Central memory CD4-positive, alpha-beta T cell (primary cell): ENCODE results near the gene DERL3.

Experiments
- DNase-seq: peaks from one replicate; pipeline ENCODE4 v3.0.0; 2022

DERL3 gene

DNA sequence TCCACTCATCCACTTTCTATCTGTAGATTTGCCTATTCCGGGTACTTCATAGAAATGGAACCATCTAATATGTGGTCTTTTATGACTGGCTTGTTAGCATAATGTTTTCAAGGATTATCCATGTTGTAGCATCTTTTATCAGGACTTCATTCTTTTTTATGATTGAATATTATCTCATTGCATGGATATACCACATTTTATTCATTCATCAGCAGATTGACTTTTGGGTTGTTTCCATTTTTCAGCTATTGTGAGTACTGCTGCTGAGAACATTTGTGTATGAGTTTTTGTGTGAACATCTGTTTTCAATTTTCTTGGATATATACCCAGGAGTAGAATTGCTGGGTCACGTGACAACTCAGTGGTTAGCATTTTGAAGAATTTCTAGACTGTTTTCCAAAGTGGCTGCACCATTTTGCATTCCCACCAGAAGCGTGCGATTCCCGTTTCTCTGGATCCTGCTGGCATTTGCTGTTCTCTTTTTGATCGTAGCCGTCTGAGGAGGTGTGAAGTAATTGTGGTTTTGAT lies 8.9 kb downstream of the DERL3 start:
- DNase-seq = no peak

DNA sequence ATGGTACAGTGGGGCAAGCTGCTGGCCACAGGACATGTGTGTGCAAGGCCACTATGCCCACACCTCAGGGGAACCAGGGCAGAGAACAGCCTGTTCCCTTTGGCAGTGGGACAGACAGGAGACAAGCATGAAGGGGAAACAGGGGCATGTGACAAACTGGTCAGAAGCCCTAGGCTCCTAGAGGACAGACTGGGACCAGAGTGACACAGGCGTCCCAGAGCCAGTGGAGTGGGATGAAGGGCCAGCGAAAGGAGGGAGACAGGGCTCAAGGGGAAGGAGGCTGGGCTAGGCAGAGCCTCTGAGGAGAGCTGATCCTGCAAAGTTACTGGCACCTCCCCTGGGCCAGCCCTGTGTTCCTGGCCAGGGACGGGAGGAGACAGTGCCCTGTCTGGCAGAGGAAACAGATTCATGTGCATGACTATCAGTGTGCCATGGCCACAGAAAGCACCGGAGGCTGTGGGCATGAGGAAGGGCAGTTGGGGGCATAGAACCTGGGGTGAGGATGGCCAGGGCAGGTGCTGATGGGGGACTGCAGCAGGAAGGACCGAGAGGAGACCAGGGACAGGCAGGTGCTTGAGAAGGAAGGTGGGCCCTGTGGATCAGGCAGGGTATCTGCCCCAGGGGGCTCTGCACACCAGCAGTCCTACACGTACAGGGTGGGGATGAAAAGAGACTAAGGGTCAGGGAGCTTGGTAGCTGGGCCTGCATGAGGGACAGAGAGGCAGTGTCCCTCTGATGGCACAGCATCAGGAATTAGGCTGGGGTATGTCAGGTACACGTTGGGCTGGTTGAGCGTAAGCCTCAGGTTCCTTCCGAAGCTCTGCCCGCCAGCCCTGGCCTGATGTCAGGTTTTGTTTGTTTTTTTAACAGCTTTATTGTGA lies 9.8 kb downstream of the DERL3 start:
- no peak for DNase-seq

DNA sequence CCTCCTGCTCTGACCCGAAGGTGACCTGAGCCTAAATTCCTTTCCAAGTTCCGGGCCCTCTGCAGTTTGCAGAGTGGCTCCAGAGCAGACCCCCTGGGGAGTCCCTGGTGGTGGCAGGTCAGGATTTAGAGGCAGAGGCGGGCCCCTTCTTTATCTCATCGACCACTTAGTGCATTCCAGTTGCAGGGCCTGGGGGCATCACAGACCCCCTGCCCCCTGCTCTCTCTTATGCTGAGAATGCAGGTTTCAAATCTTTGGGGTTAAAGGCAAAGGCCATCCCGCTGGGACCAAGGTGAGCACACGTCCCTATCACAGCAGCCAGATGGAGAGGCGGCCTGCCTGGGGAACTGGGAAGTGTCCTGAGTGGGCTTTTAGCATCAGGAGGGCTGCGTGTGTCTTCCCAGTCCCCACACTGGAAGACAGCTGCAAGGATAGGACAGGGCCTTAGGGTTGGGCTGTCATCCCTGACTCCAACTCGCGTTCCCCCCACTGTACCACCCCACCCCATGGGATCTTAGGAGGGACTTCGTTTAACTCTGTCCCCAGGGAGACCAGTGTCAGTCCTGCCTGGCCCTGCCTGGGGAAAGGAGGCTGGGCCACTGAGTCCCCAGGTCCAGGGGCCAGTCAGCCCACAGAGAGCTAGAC lies 11.3 kb downstream of the DERL3 start:
- DNase-seq = no peak

DNA sequence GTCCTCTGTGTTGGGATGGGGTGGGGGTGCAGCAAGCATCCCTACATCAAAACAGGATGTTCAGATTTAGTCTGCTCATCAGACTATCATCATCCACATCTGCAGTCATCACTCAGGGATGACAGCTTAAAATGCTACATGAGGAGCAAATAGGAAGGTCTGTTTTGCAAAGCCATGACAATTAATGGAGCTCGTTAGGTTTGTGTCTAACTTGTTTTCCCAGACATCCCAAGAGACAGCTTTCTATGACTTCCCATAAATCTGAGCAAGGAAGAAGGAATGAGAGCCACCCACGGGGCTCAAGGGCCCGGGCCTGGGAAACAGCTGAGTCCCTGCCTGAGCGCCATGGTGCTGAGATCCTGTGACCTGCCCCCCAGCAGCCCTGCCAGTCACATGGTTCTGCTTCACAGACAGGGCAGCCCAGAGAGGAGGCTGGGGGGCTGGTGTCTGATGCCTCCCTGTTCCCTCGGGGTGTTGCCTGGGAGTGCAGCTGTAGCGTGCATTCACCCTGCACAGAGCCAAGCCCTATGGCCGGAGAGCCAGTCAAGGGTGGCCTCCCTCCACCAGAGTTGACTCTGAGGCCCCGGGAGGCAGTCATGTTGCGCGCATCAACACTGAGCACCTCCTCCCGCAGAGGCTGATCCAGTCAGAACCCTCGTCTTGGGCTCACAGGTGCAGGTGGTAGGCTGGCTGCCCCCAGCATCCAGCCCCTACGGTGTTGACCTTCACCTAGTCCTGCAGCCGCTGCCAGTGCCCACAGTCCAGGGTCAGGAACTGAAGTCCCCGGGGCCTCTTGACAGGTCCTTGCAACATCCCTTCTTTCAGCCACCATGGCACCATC lies 12.1 kb downstream of the DERL3 start:
- DNase-seq = no peak

DNA sequence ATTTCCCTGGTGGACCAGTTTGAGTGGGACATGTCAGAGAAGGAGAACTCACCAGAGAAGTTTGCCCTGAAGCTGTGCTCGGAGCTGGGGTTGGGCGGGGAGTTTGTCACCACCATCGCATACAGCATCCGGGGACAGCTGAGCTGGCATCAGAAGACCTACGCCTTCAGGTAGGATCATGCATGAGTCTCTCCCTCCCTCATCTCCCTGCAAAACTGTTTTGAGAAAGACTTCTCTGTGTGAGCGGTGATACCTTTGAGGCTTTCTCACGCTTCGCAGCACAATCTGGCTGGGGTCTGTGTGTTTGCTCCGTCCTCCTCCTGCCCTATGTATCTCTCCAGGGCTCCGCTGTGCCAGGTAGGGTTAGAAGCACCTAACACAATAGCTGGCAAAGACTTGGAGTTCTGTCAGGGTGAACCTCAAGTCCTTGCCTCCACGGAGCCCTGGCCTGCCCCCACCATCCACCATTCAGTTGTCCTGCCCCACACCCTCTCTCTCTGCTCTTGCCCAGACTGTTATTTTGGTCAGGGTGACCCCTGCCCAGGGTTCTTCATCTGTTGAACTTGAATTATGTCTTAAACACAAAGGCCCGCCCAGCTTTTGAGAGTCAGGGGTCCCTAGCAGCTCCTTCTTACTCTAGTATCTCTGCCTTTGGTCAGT lies 13.4 kb downstream of the DERL3 start:
- no peak for DNase-seq

DNA sequence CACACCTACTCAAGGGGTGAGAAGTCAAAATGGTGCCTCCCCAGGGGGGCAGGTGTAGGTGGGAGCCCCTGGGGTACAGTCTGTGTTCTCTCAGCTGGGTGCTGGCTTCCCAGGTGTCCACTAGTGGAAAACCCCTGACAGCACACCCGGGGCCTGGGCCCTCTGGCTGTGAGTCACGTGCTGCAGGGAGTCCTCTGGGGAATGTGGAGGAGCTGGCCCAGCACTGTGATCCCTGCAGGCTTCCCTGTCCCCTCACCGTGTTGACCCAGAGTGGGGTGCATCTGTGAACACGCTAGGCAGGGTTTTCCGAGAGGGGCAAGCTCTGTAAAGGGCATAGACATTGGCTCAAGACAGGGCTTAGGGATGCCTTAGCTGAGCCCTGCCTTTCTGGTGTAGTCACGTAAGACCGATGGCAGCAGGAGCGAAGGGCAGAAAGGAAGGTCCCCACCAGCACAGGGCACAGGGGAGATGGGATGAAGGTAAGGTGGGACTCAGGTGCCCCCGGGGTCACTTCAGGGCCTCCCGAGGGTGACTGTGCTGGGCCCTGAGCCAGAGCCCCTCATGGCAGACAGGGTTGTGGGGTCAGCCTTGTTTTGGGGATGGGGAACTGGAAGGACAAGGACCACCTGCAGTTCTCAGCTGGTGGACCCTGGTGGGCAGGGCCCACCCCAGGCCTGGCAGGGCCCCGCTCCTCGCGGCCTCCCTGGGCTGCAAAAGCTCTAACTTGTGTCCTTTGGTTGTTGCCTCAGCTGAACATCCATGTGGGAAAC lies 14.1 kb downstream of the DERL3 start:
- DNase-seq = no peak

DNA sequence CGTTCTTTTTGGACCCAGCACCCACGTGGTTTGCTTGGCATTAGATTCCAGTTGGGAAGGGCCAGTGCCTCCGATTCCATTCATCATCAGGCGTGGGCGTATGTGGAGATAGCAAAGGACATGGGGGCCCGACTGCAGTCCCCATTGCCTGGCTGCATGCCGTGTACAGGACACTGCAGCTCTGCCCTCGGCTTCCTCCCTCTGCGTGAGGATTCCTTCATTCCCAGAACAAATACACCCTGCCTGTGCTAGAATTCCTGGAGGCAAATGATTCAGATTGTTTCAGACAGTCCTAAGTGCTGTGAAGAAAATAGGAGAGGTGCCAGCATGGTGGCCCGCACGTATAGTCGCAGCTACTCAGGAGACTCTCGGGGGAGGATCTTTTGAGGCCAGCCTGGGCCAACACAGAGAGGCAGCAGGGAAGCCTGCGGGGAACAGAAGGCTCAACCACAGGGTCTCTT lies 15.4 kb downstream of the DERL3 start:
- no peak for DNase-seq

DNA sequence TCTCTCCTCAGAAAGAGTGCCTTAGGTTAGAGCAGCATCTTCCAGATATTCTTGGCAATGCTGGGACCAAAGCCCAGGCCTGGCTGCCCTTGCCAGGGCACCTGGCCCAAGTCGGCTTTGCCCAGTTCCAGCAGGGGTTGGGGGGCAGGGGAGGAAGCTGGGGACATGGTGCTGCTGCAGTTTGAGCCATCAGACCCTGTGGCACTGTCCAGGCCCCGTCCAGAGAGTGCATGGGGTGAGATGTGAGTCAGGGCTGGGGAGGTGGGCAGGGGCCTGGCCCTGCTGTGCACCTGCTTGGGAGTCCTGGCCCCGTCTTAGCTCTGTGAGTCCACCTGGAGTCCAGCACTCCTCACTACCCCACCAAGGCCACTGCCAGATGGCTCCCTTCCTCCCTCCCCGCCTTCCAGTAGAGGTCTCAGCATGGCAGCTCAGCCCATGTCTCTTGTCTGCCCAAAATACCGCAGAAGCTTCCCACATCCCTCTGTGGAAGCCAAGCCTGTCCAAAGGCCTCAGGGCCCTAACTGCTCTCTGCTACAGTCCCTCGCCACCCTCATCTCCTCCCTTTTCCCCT lies 16.6 kb downstream of the DERL3 start:
- no peak for DNase-seq

DNA sequence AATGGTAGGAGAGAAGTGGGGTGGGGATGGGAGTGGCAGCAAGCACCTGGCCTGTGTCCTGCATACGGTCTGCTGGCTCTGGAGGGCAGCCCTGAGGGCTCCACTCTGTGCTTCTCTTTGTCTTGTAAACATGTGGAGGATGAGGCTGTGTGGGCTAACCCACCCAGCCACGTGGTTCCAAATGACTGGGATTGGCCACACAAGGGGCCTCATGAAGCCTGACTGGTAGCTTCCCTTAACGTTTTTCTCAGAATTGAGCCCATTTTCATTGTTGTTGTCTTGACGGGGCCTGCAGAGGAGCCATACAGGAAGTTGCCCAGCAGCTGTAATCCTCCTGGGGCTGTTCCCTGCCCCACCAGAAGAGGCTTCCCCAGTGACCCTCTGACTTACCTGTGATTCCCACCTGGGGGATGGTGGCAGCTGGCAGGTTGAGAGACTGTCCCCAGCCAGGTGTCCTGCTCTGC lies 18.0 kb downstream of the DERL3 start:
- no peak for DNase-seq

DNA sequence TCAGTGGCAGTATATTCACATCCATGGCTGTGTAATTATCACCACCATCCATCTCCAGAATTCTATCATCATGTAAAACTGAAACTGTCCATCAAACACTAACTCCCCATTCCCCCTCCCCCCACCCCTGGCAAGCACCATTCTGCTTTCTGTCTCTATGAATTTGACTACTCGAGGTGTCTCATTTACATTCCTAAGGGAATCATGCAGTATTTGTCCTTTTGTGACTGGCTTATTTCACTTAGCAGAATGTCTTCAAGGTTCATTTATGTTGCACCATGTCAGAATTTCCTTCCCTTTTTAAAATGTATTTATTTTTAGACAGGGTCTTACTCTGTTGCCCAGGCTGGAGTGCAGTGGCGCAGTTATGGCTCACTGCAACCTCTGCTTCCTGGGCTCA lies 20.3 kb downstream of the DERL3 start:
- no peak for DNase-seq

DNA sequence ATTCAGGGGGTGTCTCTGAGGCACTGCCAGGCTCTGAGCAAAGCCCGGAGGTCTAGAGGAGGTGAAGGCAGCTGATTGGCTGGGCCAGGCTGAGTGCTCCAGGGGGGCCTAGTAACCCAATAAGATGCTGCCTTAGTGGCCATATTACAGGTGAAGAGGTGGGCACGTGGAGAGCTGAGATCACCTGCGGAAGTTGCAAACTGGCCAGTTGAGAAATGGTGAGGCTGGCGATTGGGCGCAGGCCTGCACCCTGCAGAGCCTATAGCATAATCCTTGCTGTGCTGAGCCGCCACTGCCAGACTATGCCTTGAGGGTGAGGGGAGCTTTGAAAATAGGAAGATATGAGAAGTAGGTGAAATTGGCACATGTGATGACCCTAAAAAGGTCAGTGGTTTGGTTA lies 21.7 kb downstream of the DERL3 start:
- DNase-seq = no peak

DNA sequence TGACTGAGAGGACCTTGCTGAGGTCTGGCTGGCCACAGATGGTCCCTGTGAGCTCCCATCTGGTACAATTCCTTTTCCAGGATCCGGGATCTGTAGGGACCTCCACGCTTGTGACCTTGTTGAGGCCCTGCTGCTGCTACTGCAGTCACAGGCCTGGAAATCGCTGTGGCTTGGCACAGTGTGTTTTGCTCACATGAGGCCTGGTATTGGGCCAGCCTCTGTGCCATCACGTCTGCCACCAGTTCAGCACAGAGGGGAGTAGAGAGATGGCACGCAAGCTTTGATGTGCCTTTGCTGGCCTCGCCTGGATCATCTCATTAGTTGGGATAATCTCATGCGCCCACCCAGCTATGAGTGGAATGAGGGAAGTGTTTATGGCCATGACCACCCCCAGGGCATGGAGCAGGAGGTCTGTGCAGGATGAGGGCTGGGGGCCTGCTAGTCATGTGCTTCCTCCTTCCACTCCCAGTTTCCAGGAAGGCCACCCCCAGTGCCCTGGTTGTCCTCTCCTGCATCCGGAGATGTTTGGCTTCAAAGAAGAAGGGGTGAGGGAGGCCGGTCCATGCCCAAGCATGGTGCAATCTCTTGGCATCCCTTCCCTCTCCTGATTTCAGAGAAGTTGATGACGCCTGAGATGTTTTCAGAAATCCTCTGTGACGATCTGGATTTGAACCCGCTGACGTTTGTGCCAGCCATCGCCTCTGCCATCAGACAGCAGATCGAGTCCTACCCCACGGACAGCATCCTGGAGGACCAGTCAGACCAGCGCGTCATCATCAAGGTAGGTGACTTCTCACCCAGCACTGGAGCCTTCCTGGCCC lies 22.4 kb downstream of the DERL3 start:
- DNase-seq = no peak

DNA sequence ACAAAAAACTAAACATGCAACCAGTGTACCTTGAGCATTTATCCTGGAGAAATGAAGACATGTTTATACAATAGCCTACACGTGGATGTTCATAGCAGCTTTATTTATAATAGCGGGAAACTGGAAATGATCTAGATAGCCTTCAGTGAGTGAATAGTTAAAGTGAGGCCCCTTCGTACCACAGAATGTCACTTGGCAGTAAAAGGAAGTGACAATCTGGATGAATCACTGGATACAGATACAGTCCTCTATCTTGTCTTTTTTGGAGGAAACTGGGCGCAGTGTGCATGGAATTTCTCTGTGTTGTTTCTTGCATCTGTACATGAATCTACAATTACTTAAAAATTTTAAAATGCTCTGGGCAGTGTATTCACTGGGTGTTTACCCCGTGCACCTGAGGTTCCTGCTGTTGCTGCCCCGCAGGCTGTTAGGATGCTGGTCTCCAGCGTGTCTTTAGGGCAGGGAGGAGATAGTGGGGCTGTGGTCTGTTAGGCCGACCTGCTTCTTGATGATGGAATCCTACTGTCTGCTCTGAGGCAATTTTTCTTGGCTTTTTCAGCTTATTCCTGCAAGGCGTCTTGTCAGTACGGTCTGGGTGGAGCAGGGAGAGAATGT lies 23.2 kb downstream of the DERL3 start:
- DNase-seq = no peak

DNA sequence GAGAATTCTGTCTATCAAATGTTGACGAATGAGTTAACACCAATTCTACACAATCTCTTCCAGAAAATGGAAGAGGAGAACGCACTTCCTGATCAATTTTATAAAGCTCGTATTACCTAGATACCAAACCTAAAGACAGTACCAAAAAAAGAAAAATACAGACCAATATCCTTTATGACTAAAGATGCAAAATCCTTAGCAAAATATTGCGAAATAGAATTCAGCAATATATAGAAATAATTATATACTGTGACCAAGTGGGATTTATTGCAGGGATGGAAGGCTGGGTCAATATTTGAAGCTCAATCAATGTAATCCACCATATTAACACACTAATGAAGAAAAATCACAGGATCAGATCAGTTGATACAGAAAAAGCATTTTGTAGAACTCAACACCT lies 26.4 kb downstream of the DERL3 start:
- no peak for DNase-seq

DNA sequence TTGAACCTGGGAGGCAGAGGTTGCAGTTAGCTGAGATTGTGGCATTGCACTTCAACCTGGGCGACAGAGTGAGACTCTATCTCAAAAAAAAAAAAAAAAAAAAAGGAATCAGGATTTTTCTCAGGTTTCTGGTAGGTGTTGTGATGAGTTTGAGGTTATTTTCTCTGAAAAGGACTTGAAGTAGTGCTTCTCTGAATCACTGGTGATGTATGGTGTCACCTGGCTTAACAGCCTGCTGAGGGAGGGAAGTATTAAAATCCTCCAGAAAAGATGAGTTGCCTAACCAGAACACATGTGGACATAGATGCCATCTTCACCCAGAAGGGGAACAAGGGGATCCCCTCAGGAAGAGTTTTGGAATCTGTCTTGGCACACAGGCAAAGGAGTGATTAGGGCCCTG lies 32.0 kb downstream of the DERL3 start:
- DNase-seq = no peak

DNA sequence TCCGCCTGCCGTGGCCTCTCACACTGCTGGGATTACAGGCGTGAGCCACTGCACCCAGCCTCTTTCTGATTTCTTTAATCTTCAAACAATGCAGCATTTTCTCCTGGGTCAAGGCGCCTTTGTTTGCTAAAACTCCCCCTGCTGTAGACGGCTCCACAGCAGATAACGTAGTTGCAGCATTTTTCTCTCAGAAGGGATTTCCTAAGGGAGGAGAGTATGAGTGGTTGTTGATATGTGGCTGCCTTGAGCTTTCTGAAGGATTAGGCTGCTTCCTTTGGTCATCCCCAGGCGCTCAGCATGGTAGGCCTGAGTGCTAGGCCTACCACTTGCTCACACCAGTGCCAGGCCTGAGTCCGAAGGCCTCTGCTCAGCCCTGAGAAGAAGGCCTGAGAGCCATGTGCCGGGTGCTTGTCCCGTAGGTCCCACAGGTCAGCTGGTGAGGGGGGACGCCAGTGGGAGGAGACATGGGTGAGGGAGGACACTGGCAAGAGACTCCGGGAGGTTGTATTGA lies 34.0 kb downstream of the DERL3 start:
- no peak for DNase-seq

DNA sequence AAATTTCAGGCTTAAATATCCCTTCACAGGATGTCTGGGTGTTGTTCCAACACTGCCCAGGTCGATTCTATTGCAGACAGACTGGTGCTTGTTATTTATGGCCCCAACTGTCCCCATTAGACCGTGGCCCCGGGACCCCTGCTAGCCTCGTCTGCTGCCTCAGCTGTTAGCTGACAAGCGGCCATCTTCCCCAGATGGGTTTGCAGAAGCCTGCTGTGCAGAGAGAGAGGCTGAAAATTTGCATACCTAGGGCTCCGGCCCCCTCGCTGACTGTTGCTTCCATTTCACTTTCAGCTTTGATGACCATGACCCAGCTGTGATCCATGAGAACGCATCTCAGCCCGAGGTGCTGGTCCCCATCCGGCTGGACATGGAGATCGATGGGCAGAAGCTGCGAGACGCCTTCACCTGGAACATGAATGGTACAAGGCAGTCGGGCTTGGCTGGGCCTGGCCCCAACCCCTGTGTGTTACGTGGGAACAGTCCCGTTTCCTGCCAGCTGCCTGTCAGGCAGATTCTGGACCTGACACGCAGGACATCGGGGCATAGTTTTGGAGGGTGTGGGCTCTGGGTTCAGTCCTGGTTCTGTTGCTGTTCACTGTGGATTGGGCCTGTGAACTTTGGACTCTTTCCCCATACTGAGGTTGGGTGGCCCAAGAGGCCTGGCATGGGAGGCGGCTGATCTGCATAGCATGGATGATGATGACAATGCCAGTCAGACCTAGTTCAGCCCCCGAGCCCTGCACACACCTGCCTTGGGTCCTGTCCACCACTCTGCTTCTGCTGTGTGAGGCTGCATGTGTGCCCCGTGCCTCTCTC lies 35.6 kb downstream of the DERL3 start:
- no peak for DNase-seq

DNA sequence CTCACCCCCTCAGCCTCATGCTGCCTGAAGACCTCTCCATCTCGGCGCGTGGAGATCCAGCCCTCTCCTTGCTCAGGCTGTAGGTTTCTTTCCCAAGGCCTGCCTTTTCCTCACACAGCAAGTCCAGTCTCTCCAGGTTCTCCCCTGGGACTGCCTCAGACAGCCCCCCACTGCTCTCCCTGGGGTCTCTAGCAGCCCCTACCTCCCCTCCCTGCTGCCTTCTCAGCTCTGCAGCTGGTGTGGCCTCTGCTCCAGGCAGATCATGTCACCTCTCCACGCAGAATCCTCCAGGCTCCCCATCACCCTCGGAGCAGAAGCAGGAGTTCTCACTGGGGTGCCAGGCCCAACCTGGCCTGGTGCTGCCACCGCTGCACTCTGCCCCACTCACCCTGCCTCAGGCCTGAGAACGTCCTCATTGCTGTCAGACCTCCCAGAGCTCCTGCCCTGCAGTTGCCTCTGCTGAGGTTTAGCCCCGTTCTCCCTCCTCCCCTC lies 36.9 kb downstream of the DERL3 start:
- no peak for DNase-seq
